ENCODE data around the gene FHIT.
A peak's percentile ranks its signal among the peaks of the same experiment; 100 is the strongest.

FHIT gene

DNA sequence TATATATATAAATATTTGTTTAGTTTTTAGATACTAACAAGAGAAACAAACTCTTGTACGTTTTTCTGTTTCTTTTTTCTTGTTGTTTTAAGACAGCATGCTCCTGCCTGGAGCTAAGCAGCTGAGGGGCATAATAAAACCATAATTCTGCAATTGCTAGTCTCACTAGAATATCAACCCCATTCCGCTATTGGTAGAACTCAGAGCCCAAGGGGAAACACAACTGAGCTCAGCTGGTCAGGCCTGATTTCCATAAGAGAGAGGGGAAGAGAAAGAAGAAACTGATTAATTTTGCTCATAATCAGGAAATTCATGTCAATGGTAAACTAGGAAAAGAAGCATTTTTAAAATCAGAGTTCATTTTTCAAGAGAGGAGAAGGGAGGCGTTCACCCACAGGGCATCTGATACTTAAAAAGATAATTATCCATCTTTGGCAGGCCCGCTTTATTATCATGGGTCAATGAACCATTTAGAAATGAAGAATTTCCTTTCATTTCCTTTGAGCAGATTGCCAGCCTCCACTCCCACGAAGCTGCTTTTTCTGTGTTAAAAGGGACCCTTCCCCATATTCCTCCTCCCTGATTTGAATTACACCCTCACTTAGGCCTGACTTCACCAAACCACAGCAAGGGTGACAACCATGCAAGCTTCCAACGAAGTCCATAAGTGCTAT, 1236.1 kb downstream of the FHIT start:
- no peak for DNase-seq

DNA sequence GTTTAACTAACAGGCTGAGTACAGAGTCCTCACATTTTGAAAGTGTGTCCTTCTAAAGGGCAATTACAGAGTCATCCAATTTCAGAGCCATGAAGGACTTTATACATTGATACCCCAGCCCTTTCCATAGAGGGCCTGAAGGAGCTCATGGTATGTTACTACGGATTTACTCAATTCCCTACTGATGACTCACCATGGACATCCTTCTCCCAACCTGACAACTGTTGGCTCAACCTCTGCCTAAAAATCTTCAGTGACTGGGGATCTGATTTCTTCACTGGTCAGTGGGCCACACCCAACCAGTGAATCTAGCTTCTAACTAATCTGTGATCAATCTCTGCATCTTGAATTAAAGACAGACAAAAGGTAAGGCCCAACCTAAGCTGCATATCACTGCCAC, 1238.0 kb downstream of the FHIT start:
- no peak for DNase-seq

DNA sequence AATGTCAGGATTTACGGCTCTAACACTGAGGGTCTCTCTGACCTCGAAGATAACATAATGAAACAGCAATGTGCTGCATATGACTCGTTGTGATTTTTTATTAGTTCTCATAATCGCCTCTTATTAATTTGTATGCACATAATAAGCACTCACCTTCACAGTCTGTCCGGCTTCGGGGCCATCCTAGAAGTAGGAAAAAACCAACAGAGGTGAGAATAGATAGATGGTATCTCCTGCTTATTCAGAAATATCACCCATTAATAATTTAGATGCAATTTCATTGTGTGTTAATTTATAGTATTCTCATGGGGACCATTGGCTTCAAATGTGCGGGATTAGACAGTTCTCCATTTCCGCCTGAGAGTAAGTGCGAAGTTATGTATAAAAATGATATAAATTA, 1240.0 kb downstream of the FHIT start:
- DNase-seq: no peak

DNA sequence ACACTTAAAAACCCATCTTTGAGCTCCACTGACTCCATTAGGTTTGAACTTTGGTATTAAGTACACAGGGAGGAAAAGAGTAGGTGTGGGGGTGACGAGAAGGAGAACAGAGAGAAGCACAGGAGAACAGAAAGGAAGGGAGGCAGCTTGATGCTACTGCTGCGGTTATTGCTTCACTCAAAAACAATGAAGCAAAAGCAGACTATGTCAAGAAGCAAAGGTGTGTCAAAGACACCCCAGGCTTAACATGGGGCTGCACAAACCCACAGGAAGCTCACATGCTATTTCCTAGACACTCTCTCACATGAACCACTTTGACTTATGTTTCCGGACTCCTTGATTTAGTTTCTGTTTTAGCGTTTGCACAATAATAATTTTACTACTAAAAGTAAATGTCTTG, 1240.5 kb downstream of the FHIT start:
- DNase-seq: peak; percentile 83

DNA sequence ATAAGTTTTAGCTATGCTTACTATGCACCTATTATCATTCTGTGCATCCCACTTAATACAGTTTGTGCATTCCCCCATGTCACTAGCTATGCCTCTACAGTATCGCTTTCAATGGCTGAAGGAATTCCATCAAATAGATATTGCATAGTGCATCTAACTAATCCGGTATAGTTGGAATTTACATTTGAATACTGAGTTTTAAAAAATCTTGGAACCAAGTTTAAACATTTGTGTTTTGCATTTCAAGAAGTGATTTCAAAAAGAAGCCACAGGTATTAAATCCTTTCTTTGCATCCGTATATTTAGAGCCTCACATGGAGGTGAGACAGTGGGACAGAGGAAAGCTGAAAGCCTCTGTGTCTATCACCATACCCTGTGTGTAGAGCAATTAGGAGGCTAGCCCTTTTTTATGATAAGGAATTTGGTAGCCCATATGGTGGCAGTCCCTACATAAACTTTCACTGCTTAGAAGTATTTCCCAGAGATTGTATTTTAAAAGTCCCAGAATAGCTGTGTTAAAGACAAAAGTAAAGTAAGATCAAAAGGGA, 1241.2 kb downstream of the FHIT start:
- no peak for DNase-seq

DNA sequence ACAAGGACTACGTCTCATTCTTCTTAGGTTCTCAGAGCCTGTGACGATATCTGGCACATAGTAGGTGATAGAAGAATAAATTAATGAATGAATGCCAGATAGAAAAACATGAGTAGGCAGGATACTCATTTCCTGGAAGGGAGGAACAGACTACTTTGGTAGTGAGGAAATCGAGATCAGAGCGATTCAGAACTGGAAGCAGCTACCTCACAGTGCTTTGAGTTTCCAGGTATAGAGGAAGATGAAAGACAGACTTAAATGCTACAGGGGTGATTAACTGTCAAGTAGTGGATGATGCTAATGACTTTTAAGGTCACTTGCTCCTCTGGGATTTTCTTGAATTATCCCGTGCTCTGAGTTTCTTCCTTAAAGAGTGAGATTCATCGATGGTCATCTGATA, 1249.9 kb downstream of the FHIT start:
- no peak for DNase-seq

DNA sequence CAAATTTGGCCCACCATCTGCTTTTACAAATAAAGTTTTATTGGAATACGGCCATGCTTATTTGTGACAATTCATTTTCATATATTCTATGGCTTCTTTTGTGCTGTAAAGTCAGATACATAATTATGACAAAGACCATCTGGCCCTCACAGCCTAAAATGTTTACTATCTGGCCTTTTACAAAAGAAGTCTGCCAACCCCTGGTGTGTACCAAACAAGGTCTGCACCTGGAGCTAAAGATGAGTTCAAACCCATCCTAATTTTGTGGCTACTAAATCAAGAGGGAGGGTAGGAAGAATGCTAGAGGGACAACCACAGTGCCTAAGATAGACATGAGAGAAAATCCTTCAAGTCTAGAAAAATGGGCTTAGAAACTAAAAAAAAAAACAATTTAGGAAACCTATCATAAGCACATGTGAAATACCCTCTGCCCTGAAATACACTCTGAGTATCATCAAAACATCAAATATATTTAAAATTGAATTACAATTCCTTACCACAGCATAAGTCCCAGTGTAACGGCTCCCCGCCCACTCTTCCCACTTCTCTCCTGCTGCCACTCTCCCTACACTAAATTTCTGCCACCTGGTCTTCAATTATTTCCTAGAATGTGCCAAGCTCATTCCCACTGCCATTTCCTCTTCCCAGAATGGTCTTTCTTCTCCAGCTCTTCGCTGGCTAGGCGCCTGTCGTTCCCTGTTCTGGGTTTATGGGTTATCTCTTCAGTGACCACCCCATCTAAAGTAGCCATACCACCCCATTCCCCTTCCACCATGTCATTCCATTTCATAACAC, 1250.7 kb downstream of the FHIT start:
- no peak for DNase-seq

DNA sequence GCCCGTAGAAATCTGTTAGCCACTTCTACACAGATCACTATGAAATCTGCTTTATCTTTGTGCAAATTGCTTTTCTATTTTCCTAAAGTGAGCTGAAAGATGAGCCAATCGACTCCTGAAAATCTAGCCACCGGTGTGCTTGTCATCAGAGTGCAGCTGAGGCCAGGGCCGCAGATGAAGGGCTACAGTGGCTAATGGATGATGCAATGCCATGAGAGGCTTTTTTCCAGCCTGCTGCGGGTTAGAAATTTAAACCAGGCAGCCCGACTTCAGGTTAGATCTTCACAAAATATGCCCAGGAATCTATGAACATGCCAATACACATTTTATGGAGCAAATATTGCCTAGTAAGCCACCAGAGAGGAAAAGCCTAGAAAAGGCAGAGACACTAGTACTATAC, 1253.2 kb downstream of the FHIT start:
- DNase-seq: no peak

DNA sequence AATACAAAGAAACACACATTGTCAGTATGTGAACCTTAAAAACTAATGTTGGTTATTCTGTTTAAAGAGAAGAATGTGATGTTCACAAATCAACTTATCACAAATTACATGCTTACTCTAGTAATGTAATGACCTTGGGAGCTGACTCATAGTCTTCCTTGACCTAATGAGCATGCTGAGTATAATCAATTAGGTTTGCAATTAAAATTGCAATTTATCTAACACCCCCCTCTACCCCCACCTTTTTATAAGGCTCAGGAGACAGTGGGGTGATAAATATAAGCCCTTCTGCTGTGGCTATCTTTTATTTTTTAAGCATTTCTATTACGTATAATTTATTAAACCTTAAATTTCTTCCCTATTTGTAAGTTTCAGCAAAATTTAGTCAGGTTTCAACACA, 1253.7 kb downstream of the FHIT start:
- DNase-seq: no peak

DNA sequence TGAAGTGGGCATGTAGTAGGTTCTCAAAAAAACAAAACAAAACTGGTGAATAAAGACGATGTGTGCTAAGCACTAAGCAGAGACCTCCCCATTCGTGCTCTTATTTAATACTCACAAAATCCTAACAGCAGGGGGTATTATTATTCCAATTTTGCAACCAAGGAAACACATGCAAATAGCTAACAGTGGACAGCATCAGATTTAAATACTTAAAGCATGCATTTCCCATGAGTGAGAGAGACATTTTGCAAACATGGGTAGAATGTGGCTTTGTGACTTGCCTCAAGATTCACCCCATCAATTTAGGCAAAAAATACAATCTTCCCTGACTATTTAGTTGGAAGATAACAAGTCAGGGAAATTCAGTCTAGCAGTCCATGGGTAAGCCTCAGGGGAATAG, 1255.2 kb downstream of the FHIT start:
- DNase-seq: no peak

DNA sequence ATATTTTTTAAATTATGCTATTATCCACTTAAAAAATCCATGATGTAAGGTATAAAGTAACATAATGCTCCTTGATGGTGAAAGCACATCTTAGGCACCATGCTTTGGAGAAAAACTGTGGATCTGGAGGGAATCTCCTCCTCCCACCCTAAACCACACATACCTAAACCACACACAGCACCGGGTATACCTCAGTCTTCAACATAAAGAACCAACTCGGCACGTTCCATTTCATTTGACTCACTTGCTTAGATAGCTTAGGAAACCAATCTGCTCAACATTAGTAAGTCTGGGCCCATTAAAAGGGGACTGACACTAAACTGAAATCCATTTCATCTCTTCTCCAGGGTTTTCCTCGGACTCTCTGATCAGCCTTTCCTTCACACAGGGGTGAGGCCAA, 1255.7 kb downstream of the FHIT start:
- no peak for DNase-seq

DNA sequence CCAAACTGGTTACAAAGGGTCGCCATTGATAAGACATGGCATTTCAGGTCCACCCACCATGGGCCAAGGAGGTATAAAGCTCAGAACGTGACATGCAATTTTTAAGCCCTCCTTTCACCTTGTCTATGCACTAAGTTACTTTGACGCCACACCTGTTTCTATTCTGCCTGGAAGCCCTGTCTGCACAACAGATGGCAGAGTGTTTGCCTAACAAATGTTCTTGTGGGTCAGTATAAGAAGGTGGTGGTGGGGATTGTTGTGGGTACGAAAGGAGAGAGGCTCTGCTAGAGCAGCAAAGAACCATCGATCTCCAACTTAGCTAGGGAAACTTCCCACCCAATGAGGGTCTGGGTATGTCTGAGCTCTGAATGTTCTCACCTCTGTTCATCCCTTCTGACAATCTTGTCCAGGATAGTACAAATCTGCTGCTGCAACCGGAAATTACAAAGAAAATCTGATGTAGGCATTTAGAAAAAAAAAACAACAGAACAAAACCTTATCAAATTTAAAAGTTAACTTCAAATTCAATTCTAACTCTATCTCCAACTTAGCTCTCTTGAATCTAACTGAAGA, 1256.4 kb downstream of the FHIT start:
- no peak for DNase-seq

DNA sequence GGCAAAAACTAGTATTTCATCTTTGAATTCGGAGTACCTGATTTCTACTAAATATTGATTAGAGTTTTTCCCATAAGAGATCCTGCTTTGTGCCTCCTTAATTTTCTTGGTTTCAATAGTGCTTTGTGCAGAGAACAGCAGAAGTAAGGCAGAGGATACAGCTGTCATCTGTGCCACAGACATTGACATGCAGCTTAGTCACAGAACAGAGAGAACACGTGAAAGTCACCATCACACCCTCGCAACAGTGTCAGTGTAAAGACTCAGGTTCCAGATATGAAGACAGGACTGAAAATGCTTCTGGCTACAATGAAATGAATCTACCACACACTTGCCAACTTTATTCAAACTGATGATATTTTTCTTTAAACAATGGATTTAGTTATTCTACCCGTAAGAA, 1258.7 kb downstream of the FHIT start:
- no peak for DNase-seq

DNA sequence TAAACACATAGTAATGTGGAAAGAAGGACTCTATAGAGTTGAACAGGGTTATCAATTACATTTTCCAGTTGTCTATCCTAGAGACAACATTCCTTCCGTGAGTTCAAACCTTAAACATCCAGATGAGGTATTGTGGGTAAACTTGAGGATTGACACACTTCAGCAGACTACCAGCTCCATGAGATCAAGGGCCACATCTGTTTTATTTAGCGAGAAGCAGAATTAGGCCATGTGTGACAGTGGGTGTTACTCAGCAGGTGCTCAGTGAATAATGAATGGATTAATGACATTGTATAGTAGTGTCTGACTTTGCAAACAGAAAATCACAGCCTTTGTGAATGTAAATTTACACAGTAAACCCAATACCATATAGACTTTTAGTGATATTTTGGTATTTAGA, 1260.3 kb downstream of the FHIT start:
- no peak for DNase-seq

DNA sequence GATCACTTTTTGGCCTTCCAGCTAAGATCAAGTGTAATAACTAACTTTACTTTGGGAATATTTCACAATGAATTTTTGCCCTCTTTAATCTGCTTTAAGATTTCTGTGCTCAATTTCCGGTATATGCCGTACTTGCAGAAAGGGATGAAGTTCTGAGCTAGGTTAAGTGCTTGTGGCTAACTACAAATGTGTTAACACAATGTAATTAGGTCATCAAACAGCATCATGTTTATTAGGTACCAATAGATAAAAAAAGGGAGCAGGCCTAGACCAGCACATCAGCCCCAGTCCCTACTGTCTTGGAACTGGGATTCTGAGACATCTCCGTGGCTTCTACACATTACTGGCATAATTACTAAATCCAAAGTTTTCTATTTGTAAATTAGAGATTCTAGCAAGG, 1268.7 kb downstream of the FHIT start:
- no peak for DNase-seq

DNA sequence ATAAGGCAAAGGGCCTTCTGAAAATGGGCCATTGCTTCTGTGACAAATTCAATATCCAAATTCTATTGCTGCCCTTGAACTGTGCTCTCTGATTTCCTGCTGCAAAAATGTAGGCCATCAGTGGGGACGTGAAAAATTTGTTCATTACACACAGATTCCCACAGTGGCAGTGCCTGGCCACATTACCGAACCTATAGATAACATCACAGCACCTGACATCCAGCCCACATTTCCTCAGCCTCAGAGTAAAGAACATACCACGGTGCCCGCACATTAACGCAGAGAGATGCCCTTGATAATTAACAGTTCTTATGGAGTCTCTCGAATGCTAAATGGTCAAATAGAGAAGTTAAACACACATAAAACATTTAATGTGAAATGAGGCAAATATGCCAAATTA, 1269.9 kb downstream of the FHIT start:
- DNase-seq: no peak

DNA sequence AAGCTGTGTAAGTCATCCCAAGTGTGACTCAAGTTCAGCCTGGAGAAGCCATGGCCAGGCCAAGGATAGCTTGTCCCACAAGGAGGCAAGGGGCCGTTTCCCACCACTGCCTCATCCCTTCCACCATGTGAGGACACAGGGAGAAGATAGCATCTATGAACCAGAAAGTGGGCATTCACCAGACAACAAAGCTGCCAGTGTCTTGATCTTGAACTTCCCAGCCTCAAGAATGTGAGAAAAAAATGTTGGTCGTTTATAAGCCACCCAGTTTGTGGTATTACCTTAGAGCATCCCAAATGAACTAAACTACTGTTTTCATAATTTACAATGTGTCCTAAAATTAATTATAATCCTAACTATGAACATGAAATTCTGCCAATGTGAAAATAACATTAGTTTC, 1270.7 kb downstream of the FHIT start:
- no peak for DNase-seq

DNA sequence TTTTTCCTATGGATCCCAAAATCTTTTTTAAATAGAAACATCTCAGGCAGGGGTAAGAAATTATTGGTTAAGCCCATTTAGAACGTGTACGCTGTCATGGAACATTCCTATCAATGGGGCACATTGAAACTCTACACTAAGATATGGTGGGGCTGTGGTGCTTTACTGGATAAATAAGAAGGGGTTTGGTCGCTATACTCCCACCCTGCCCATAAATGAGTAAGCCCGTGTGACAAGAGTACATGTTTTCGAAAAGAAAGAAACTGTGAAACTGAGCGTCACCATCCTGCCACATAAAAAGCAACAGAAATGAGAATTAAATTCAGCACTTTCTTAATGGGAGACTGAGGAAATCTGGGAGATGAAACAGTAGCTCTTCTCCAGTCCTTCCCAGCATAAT, 1271.7 kb downstream of the FHIT start:
- no peak for DNase-seq

DNA sequence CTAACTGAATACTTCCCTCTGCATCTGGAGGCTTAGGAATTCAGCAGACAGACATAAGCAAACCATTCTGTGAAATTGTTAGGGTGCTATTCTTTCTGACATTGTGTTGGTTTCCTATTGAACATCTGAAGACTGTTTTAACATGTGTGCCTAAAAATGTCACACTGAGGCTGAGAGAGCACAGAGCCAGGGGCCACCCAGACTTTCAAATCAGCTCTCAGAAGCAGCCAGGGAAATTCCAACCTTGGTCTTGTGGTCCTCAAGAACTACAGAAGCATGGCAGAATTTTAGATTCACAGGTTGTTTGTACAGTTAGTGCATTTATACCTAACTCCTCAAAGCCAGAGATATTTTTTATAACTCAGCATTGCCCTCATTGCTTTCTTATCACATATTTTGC, 1272.3 kb downstream of the FHIT start:
- DNase-seq: no peak

DNA sequence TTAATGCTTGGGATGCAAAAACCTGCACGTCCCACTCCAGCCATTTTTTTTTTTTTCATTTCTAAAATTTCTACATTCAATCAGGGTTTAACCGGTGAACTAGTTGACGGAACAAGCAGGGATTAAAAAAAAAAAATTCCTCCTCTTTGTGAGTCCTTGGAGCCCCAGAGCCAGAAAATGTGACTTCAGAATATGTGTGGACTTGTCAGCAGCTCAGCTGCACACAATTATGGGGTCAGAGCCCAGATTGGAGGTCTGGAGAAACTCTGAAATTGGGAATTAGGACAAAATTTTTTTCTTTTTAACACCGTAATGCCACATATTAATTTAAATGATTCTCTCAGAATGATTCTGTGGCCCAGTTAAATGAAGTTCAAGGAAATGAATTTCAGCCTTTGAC, 1280.5 kb downstream of the FHIT start:
- no peak for DNase-seq

DNA sequence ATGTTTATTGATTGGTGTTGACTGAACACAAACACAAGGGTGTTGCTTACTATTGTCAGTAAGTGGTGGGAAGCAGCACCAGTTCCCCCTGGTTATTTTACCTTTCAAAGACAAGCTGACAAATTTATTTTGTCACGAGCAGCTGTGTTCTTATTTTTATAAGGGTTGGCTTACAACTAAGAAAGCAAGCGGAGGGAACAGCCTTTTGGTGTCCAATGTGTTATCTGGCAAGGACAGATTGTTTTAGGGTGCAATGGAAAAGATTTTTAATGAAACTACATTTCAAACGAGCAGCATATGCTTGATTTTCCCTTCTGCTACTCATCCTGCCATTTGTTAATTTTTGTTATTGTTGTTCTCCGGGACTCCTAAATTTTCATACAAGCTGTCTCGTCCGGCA, 1280.9 kb downstream of the FHIT start:
- DNase-seq: no peak

DNA sequence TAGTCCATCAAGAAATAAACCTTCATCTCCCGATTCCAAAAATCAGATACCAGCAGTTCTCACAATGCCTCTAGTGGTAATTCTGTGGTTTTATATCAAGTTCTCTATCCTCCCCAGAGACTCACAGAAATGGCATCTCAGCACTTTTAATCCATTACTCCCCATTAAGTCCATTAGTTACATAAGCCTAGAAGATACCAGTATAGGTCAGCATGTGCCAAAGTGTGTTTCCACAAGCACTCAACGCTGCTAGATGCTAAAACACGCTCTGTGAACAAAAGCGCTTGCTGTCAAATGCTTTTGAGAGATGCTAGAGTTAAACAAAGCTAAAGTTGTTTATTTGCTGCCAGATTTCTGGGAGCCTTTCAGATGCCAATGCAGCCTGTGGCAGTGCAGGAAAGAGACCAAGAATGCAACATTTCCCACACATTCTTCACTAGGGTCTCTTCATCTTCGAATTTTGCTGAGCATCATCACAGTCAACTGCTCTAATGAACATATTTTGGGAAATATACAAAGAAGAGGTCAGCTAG, 1282.7 kb downstream of the FHIT start:
- no peak for DNase-seq

DNA sequence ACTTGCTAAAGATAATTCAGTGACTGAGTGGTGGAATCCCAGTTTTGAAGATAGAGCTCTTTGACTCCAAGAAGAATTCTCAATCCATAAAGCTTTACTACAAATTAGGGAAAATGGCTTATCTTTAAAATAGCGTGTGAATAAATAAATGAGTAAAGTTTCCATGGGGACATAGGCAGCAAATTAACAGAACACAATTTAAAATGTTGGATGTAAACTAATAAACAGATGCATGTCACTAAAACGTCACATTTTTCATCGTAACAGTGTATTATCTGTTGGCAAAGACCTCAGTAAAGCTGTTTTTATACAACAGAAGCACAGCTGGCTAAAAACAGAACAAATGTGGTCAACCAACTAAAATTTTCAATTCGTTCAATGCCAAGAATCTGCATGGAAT, 1287.6 kb downstream of the FHIT start:
- no peak for DNase-seq

DNA sequence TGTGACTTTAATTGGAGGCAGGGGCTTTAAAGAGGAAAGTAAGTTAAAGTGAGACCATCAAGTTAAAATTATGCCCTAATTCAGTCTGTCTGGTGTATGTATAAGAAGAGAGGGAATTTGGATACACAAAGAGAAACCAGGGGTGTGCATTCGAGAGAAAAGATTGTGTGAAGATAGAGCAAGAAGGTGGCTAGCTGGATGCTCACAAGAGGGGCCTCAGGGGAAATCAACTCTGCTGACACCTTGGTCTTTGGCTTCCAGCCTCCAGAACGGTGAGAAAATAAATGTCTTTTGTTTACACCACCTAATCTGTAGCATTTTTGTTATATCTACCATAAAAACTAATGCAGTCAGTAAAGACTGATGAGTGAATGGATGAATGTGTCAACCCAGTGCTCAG, 1294.1 kb downstream of the FHIT start:
- DNase-seq: no peak
